GM12873 (cell line): ENCODE measurements around the gene USH2A.

Experiments
- TF ChIP-seq, protein P1 (sequence below): IDR thresholded peaks from 2 replicates; pipeline ENCODE4 v1.5.1; 2012; ENCODE audit warnings: low read depth, mild to moderate bottlenecking, moderate library complexity, low read length, control low read depth; ENCODE audit not compliant: insufficient read depth; ENCODE audit errors: missing control alignments

Gene USH2A

GRCh38 chr1:215807911-215808436 is 615.3 kb downstream of the USH2A start:
- TF ChIP-seq, protein P1, sequence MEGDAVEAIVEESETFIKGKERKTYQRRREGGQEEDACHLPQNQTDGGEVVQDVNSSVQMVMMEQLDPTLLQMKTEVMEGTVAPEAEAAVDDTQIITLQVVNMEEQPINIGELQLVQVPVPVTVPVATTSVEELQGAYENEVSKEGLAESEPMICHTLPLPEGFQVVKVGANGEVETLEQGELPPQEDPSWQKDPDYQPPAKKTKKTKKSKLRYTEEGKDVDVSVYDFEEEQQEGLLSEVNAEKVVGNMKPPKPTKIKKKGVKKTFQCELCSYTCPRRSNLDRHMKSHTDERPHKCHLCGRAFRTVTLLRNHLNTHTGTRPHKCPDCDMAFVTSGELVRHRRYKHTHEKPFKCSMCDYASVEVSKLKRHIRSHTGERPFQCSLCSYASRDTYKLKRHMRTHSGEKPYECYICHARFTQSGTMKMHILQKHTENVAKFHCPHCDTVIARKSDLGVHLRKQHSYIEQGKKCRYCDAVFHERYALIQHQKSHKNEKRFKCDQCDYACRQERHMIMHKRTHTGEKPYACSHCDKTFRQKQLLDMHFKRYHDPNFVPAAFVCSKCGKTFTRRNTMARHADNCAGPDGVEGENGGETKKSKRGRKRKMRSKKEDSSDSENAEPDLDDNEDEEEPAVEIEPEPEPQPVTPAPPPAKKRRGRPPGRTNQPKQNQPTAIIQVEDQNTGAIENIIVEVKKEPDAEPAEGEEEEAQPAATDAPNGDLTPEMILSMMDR = no peak

DNA sequence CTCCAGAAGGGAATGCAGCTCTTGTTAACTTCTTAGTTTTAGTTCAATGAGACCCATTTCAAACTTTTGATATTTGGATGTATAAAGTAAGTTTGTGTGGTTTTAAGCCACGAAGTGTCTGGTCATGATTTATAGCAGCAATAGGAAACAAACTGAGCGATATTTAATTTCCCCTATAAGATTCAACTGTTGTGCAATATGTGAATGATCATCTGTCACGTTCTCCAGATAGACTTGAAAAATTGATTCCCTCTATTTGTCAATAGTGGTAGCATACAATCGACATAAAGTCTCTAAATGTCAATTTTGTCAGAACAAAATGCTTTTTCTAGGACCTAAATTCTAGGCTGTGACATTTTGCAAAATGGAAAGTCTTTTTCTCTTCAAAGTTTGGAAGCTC is 616.0 kb downstream of the USH2A start:
- TF ChIP-seq, protein P1 = no peak

GRCh38 chr1:215797859-215798258 is 625.4 kb downstream of the USH2A start:
- TF ChIP-seq, protein P1 = no peak

- TF ChIP-seq, protein P1 = no peak
These were observed 629.1 kb downstream of the USH2A start for GRCh38 chr1:215794156-215794555.

GRCh38 chr1:215793180-215793579 is 630.1 kb downstream of the USH2A start:
- TF ChIP-seq, protein P1 = peak; percentile 23

GRCh38 chr1:215792446-215792845 is 630.8 kb downstream of the USH2A start:
- TF ChIP-seq, protein P1 = no peak

- TF ChIP-seq, protein P1 = no peak
These were observed 633.3 kb downstream of the USH2A start for GRCh38 chr1:215789981-215790380.
